ENCODE results near the gene DTL. TPM values are rescaled to one million over a fixed set of nuclear protein-coding genes. Genes with fewer than 3 reads are reported as not detected.

DTL gene
- total RNA-seq, 2 experiments from 2014 or later, result 74.1 to 77.5 TPM

DNA sequence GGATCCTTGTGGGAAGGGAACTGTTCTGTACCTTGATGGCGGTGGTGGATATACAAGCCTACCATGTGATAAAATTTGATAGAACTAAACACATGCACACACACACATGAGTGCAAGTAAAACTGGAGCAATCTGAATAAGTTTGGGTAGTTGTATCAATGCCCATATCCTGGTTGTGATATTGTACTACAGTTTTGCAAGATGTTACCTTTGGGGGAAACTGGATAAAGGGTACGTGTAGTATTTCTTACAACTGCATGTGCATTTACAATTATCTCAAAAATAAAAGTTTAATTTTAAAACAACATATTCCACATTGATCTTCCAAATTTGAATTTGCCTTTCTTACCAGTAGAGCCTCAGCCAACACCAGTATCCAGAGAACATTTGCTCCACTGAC, 99.6 kb downstream of the DTL start:
- no peak overlapping the region for H3K27ac Mint-ChIP-seq
- no peaks in the 10 kb centered on the region for H3K27me3 Mint-ChIP-seq (ENCODE audit: low read depth)
- H3K4me1 Mint-ChIP-seq (ENCODE audit: low read depth), result peaks cover 3% of the 10 kb centered on the region
- H3K4me3 Mint-ChIP-seq, result no peak overlapping the region
- ChIA-PET CTCF (no interaction called here), POLR2A (no interaction called here)
- no peak for ATAC-seq
- peaks cover 32% of the 10 kb centered on the region for H3K36me3 Mint-ChIP-seq (ENCODE audit: low read depth)
- H3K9me3 Mint-ChIP-seq (ENCODE audit: insufficient read depth), result no peaks in the 10 kb centered on the region
- DNase-seq, result no peak

DNA sequence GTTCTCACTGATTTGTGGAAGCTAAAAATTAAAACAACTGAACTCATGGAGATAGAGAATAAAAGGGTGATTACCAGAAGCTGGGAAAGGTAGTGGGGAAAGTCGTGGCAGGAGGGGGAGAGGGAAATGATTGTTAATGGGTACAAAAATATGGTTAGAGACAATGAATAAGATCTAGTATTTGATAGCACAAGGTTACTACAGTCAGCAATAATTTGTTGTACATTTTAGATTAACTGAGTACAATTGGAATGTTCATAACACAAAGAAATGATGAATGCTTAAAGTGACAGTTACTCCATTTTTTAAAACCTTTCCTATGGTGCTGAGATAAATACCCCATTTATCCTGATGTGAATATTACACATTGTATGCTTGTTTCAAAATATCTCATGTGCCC, 102.3 kb downstream of the DTL start:
- Mint-ChIP-seq H3K27me3 (ENCODE audit: low read depth) (no peaks in the 10 kb centered on the region), H3K27ac (no peak overlapping the region), H3K4me1 (ENCODE audit: low read depth) (no peaks in the 10 kb centered on the region), H3K9me3 (ENCODE audit: insufficient read depth) (no peaks in the 10 kb centered on the region), H3K36me3 (ENCODE audit: low read depth) (peaks cover 19% of the 10 kb centered on the region), H3K4me3 (no peak overlapping the region)
- ATAC-seq (no peak), DNase-seq (no peak)
- POLR2A ChIA-PET, result no interaction called here
- CTCF ChIA-PET, result no interaction called here

GRCh38 chr1:212138457-212138856, 102.9 kb downstream of the DTL start:
- H3K27ac Mint-ChIP-seq, result no peak overlapping the region
- ATAC-seq (no peak), DNase-seq (no peak)
- H3K9me3 Mint-ChIP-seq (ENCODE audit: insufficient read depth), result no peaks in the 10 kb centered on the region
- no peaks in the 10 kb centered on the region for H3K27me3 Mint-ChIP-seq (ENCODE audit: low read depth)
- H3K36me3 Mint-ChIP-seq (ENCODE audit: low read depth), result peaks cover 18% of the 10 kb centered on the region
- no peak overlapping the region for H3K4me3 Mint-ChIP-seq
- ChIA-PET POLR2A (no interaction called here), CTCF (no interaction called here)
- no peaks in the 10 kb centered on the region for H3K4me1 Mint-ChIP-seq (ENCODE audit: low read depth)

- H3K27ac Mint-ChIP-seq, result no peak overlapping the region
- H3K36me3 Mint-ChIP-seq (ENCODE audit: low read depth), result peaks cover 14% of the 10 kb centered on the region
Measured at GRCh38 chr1:212139526-212140135, 104.1 kb downstream of the DTL start.

GRCh38 chr1:212141404-212141803, 105.9 kb downstream of the DTL start:
- Mint-ChIP-seq H3K4me1 (ENCODE audit: low read depth) (no peaks in the 10 kb centered on the region), H3K27me3 (ENCODE audit: low read depth) (no peaks in the 10 kb centered on the region), H3K36me3 (ENCODE audit: low read depth) (peaks cover 8% of the 10 kb centered on the region), H3K9me3 (ENCODE audit: insufficient read depth) (no peaks in the 10 kb centered on the region), H3K27ac (no peak overlapping the region), H3K4me3 (no peak overlapping the region)
- POLR2A ChIA-PET, result no interaction called here
- DNase-seq, result no peak
- no peak for ATAC-seq
- CTCF ChIA-PET, result interaction anchor here (1.2 kb wide), 1 partner anchor 15 kb away, joined by 3 read pairs; no protein-coding TSS in a partner anchor

More at GRCh38 chr1:212139526-212140135, 104.1 kb downstream of the DTL start:
- POLR2A ChIA-PET, result no interaction called here
- no peak for DNase-seq
- Mint-ChIP-seq H3K9me3 (ENCODE audit: insufficient read depth) (no peaks in the 10 kb centered on the region), H3K4me3 (no peak overlapping the region), H3K4me1 (ENCODE audit: low read depth) (no peaks in the 10 kb centered on the region), H3K27me3 (ENCODE audit: low read depth) (no peaks in the 10 kb centered on the region)
- ATAC-seq, result no peak
- CTCF ChIA-PET, result interaction anchor here (1.9 kb wide), 1 partner anchor 152 kb away, joined by 4 read pairs; no protein-coding TSS in a partner anchor

DNA sequence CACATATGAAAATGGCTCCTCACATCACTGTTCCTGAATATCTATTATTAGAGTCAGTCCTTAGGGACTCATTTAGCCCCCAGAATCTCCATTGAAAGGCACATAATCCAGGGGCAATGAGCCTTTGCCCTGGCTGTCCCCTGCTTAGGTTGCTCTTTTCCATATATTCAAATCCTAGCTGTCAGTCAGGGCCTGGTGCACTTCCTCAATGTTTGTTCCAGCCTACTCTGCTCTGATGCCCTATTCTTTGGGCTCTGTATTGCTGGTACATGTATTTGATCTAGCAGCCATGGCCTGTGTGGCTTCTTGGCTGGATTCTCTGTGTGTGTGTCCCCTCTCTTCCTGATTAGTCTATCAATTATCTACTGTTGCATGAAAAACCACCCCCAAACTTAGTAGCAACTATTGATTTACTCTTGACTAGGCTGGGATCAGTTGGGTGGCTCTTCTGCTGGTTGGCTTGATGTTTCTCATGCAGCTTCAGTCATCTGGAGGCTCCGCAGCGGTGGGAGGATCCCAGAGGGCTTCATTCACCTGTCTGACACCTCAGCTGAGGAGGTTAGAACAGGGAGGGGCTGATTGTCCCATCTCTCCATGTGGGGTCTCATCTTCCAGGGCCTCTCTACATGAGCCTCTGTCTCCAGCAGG, 107.5 kb downstream of the DTL start:
- Mint-ChIP-seq H3K27ac (no peak overlapping the region), H3K9me3 (ENCODE audit: insufficient read depth) (no peaks in the 10 kb centered on the region), H3K4me1 (ENCODE audit: low read depth) (no peaks in the 10 kb centered on the region), H3K4me3 (no peak overlapping the region), H3K36me3 (ENCODE audit: low read depth) (peaks cover 8% of the 10 kb centered on the region), H3K27me3 (ENCODE audit: low read depth) (no peaks in the 10 kb centered on the region)
- ChIA-PET POLR2A (no interaction called here), CTCF (no interaction called here)
- DNase-seq (no peak), ATAC-seq (no peak)

DNA sequence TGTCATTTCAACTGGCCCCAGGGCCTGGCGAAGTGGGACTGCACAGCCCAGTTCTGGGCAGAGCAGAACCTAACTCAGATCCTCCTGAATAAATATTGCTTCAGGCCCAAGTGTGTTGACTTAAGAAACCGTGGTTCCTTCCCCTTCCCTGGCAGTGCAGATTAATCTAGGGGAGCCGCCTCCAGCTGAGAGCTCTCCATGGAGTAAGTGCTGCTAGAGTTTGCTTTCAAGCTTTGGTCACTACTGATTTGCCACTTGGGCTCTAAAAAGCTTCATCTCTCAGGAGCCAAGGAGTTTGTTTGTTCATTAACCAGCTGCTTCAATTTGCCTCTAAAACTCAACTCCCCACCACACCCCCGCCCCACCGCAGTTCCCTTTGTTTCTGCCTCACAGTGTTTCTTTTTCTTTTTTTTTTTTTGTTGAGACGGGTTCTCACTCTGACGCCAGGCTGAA, 112.1 kb downstream of the DTL start:
- H3K36me3 Mint-ChIP-seq (ENCODE audit: low read depth), result peaks cover 3% of the 10 kb centered on the region
- H3K4me3 Mint-ChIP-seq, result no peak overlapping the region
- CTCF ChIA-PET, result no interaction called here
- no peaks in the 10 kb centered on the region for H3K4me1 Mint-ChIP-seq (ENCODE audit: low read depth)
- H3K9me3 Mint-ChIP-seq (ENCODE audit: insufficient read depth), result no peaks in the 10 kb centered on the region
- peaks cover under 1% of the 10 kb centered on the region for H3K27me3 Mint-ChIP-seq (ENCODE audit: low read depth)
- POLR2A ChIA-PET, result no interaction called here
- DNase-seq, result no peak
- H3K27ac Mint-ChIP-seq, result no peak overlapping the region
- no peak for ATAC-seq

GRCh38 chr1:212149566-212149965, 114.0 kb downstream of the DTL start:
- POLR2A ChIA-PET, result interaction anchor here (0.6 kb wide), 1 partner anchor 35 kb away, joined by 4 read pairs; no protein-coding TSS in a partner anchor
- H3K4me1 Mint-ChIP-seq (ENCODE audit: low read depth), result peaks cover 5% of the 10 kb centered on the region
- no peaks in the 10 kb centered on the region for H3K9me3 Mint-ChIP-seq (ENCODE audit: insufficient read depth)
- no peak overlapping the region for H3K4me3 Mint-ChIP-seq
- no peak for DNase-seq
- ATAC-seq, result no peak
- peaks cover 2% of the 10 kb centered on the region for H3K36me3 Mint-ChIP-seq (ENCODE audit: low read depth)
- H3K27ac Mint-ChIP-seq, result no peak overlapping the region
- H3K27me3 Mint-ChIP-seq (ENCODE audit: low read depth), result peaks cover 2% of the 10 kb centered on the region
- CTCF ChIA-PET, result no interaction called here

GRCh38 chr1:212152308-212152693, 116.8 kb downstream of the DTL start:
- ChIA-PET POLR2A (interaction anchor here (0.6 kb wide), 1 partner anchor 1529 kb away, joined by 3 read pairs; no protein-coding TSS in a partner anchor), CTCF (interaction anchor here (1.7 to 2.0 kb wide), 3 partner anchors 10 to 90 kb away, joined by 5 to 9 read pairs (median 6); no protein-coding TSS in a partner anchor)
- DNase-seq (no peak), ATAC-seq (no peak)
- Mint-ChIP-seq H3K27me3 (ENCODE audit: low read depth) (peaks cover 2% of the 10 kb centered on the region), H3K27ac (no peak overlapping the region), H3K4me3 (no peak overlapping the region), H3K4me1 (ENCODE audit: low read depth) (peaks cover 5% of the 10 kb centered on the region), H3K36me3 (ENCODE audit: low read depth) (peaks cover 2% of the 10 kb centered on the region), H3K9me3 (ENCODE audit: insufficient read depth) (no peaks in the 10 kb centered on the region)

- H3K4me3 Mint-ChIP-seq, result no peak overlapping the region
- POLR2A ChIA-PET, result interaction anchor here (0.6 kb wide), 1 partner anchor 1530 kb away, joined by 3 read pairs; no protein-coding TSS in a partner anchor
- ATAC-seq, result no peak
- DNase-seq, result no peak
- H3K9me3 Mint-ChIP-seq (ENCODE audit: insufficient read depth), result no peaks in the 10 kb centered on the region
- CTCF ChIA-PET, result interaction anchor here (1.0 to 2.0 kb wide), 3 partner anchors 9 to 139 kb away, joined by 3 to 9 read pairs (median 5); no protein-coding TSS in a partner anchor
- peaks cover 5% of the 10 kb centered on the region for H3K4me1 Mint-ChIP-seq (ENCODE audit: low read depth)
- H3K36me3 Mint-ChIP-seq (ENCODE audit: low read depth), result peaks cover 2% of the 10 kb centered on the region
- peak overlapping the region; percentile 35 for H3K27ac Mint-ChIP-seq
- peaks cover 2% of the 10 kb centered on the region for H3K27me3 Mint-ChIP-seq (ENCODE audit: low read depth)
Measured at GRCh38 chr1:212152869-212153268, 117.3 kb downstream of the DTL start.

DNA sequence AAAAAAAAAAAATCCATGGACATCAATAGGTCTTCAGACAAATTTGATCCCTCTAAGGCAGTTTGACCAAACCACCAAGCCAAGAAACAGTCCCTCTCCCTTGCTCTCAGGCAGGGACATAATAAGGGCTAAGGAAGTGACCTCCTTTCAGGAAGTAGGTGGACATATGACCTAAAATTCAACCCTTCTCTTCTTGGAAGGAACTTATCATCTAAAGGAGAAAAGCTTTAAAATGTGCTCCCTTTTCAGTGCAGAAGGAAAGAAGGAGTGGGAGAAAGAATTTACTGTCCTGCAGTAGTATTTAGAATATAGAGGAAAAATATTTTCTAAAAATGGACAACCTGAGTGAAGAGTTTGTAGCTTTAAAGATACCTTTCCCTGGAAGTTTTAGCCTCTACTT, 118.1 kb downstream of the DTL start:
- CTCF ChIA-PET, result interaction anchor here (1.0 to 1.8 kb wide), 2 partner anchors 91 to 138 kb away, joined by 3 to 5 read pairs; no protein-coding TSS in a partner anchor
- H3K4me1 Mint-ChIP-seq (ENCODE audit: low read depth), result peaks cover 5% of the 10 kb centered on the region
- H3K9me3 Mint-ChIP-seq (ENCODE audit: insufficient read depth), result no peaks in the 10 kb centered on the region
- peaks cover 2% of the 10 kb centered on the region for H3K36me3 Mint-ChIP-seq (ENCODE audit: low read depth)
- POLR2A ChIA-PET, result no interaction called here
- no peak overlapping the region for H3K4me3 Mint-ChIP-seq
- H3K27ac Mint-ChIP-seq, result no peak overlapping the region
- H3K27me3 Mint-ChIP-seq (ENCODE audit: low read depth), result peaks cover 2% of the 10 kb centered on the region
- DNase-seq, result no peak
- no peak for ATAC-seq

All from activated CD8-positive, alpha-beta T cell treated with anti-CD3 and anti-CD28 coated beads, Interleukin-2, amount 10 ng/mL, durations not matched to agents 7 days and 5 days (primary cell).